ENCODE measurements around the gene FAM222A.

GRCh38 chr12:109810954-109811623 lies 97.5 kb downstream of the FAM222A start:
- TF ChIP-seq POLR2AphosphoS5 (IDR thresholded peaks at IDR 0.05) (no peak), POLR2A (IDR thresholded peaks at IDR 0.05) (no peak), CTCF (IDR thresholded peaks at IDR 0.05) (no peak), EP300 (IDR thresholded peaks at IDR 0.05; ENCODE audit: low read depth) (no peak)
